PC-9 (cell line): ENCODE results near the gene UGT1A3.

Source experiments
- CTCF ChIP-seq: fragments of 200-600 bp; sonication (generic); conservative IDR thresholded peaks from 2 replicates; pipeline ENCODE4 v1.6.1; 2017; ENCODE audit warnings: mixed run types, antibody characterized with exemption, mild to moderate bottlenecking, moderate library complexity
- EZH2 ChIP-seq: fragments of 200-600 bp; sonication (generic); IDR thresholded peaks from 2 replicates; pipeline ENCODE4 v1.8.0; 2017; ENCODE audit warnings: antibody characterized with exemption, low read depth

- TF ChIP-seq CTCF (no peak), EZH2 (no peak)
Measured at GRCh38 chr2:233794128-233794658, 65.4 kb downstream of the UGT1A3 start.
